Activated naive CD8-positive, alpha-beta T cell treated with anti-CD3 and anti-CD28 coated beads, Interleukin-2, amount 50 U/mL, for 24 hours (primary cell): ENCODE data around the gene OR9Q2.
"Not testable (repeated sequence)": the region's sequence is repeated elsewhere in the genome, so short reads cannot be mapped to it uniquely, and the experiment has no call there.

Experiments used
- ATAC-seq: fragments of 150-1000 bp; cut with Tn5 transposase; one replicate; pipeline ENCODE4 v1.10.0; 2021
- DNase-seq: peaks from one replicate; pipeline ENCODE4 v3.0.0; 2021
- H3K27ac Mint-ChIP-seq: one replicate; pipeline ENCODE4 v1.8.0; 2021; ENCODE audit warnings: mild to moderate bottlenecking, mixed read lengths
- H3K27me3 Mint-ChIP-seq: one replicate; pipeline ENCODE4 v1.8.0; 2021; ENCODE audit warnings: mixed read lengths
- H3K36me3 Mint-ChIP-seq: one replicate; pipeline ENCODE4 v1.8.0; 2021; ENCODE audit warnings: low read depth, mixed read lengths
- H3K4me1 Mint-ChIP-seq: one replicate; pipeline ENCODE4 v1.8.0; 2021; ENCODE audit warnings: mixed read lengths
- H3K4me3 Mint-ChIP-seq: one replicate; pipeline ENCODE4 v1.8.0; 2021; ENCODE audit warnings: mild to moderate bottlenecking, moderate library complexity, mixed read lengths
- H3K9me3 Mint-ChIP-seq: one replicate; pipeline ENCODE4 v1.8.0; 2021; ENCODE audit warnings: mixed read lengths

The OR9Q2 gene

GRCh38 chr11:58212420-58212819, 23.6 kb downstream of the OR9Q2 start, which contains the start of gene OR1S1:
OR1S1 (plus strand) TSS chr11:58212720.
- not testable (repeated sequence) for H3K27ac Mint-ChIP-seq, H3K4me1 Mint-ChIP-seq

GRCh38 chr11:58216476-58216875, 27.6 kb downstream of the OR9Q2 start:
- no peaks in the 10 kb centered on the region for H3K36me3 Mint-ChIP-seq
- H3K4me3 Mint-ChIP-seq: no peak overlapping the region
- H3K4me1 Mint-ChIP-seq: no peaks in the 10 kb centered on the region
- H3K27ac Mint-ChIP-seq: no peak overlapping the region
- H3K27me3 Mint-ChIP-seq: no peaks in the 10 kb centered on the region
- no peaks in the 10 kb centered on the region for H3K9me3 Mint-ChIP-seq
- ATAC-seq (no peak), DNase-seq (no peak)

More at GRCh38 chr11:58212420-58212819, 23.6 kb downstream of the OR9Q2 start, which contains the start of gene OR1S1:
- H3K9me3 Mint-ChIP-seq, H3K4me3 Mint-ChIP-seq, H3K27me3 Mint-ChIP-seq, H3K36me3 Mint-ChIP-seq, DNase-seq, ATAC-seq: not testable (repeated sequence)

- H3K9me3 Mint-ChIP-seq: no peaks in the 10 kb centered on the region
Observed at GRCh38 chr11:58222721-58223120, 33.9 kb downstream of the OR9Q2 start.

GRCh38 chr11:58227956-58228615, 39.2 kb downstream of the OR9Q2 start:
- no peaks in the 10 kb centered on the region for H3K9me3 Mint-ChIP-seq
- peaks cover 7% of the 10 kb centered on the region for H3K27me3 Mint-ChIP-seq
- ATAC-seq: no peak
- no peak overlapping the region for H3K4me3 Mint-ChIP-seq
- peaks cover 2% of the 10 kb centered on the region for H3K36me3 Mint-ChIP-seq
- no peak overlapping the region for H3K27ac Mint-ChIP-seq
- DNase-seq: no peak
- no peaks in the 10 kb centered on the region for H3K4me1 Mint-ChIP-seq

More at GRCh38 chr11:58222721-58223120, 33.9 kb downstream of the OR9Q2 start:
- H3K36me3 Mint-ChIP-seq: no peaks in the 10 kb centered on the region
- H3K27me3 Mint-ChIP-seq: peaks cover 3% of the 10 kb centered on the region
- H3K4me3 Mint-ChIP-seq: no peak overlapping the region
- no peak overlapping the region for H3K27ac Mint-ChIP-seq
- no peak for DNase-seq
- no peaks in the 10 kb centered on the region for H3K4me1 Mint-ChIP-seq
- no peak for ATAC-seq
